Measurements from ENCODE around the gene ZNF486. TPM values are rescaled to one million over a fixed set of nuclear protein-coding genes. Genes with fewer than 3 reads are reported as not detected.
"Not testable (repeated sequence)": the region's sequence is repeated elsewhere in the genome, so short reads cannot be mapped to it uniquely, and the experiment has no call there.

ZNF486 gene
- total RNA-seq, 1 experiment from 2014 or later = 21.1 TPM

DNA sequence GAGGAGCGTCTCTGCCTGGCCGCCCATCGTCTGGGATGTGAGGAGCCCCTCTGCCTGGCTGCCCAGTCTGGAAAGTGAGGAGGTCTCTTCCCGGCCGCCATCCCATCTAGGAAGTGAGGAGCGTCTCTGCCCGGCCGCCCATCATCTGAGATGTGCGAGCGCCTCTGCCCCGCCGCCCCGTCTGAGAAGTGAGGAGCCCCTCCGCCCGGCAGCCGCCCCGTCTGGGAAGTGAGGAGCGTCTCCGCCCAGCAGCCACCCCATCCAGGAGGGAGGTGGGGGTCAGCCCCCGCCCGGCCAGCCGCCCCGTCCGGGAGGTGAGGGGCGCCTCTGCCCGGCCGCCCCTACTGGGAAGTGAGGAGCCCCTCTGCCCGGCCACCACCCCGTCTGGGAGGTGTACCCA lies 29.3 kb upstream of the ZNF486 start:
- not testable (repeated sequence) for H3K27me3 Mint-ChIP-seq (ENCODE audit: low read depth)

More for the DNA sequence above, 29.3 kb upstream of the ZNF486 start:
- H3K4me3 Mint-ChIP-seq; H2AFZ ChIP-seq (ENCODE audit: low read length); H2BK20ac ChIP-seq (ENCODE audit: low read depth, low read length, poor library complexity, severe bottlenecking); H3K9ac ChIP-seq (ENCODE audit: extremely low read depth, insufficient read length, low read length); H3K27ac ChIP-seq (ENCODE audit: insufficient read length, low read depth, low read length); H3K56ac ChIP-seq (ENCODE audit: insufficient read length, low read depth, low read length); H2BK120ac ChIP-seq (ENCODE audit: low read depth, low read length, poor library complexity, severe bottlenecking); H2BK15ac ChIP-seq (ENCODE audit: low read depth, low read length); H3K23ac ChIP-seq (ENCODE audit: insufficient read length, low read depth, low read length); H2BK5ac ChIP-seq (ENCODE audit: insufficient read length, low read length); H4K8ac ChIP-seq (replicated peaks; ENCODE audit: insufficient read length, low read depth, low read length); H3K79me2 ChIP-seq (ENCODE audit: insufficient read depth, low read length); H4K20me1 ChIP-seq (ENCODE audit: control insufficient read depth, insufficient read depth, insufficient read length); H3K14ac ChIP-seq (ENCODE audit: insufficient read depth, low read length); H3K4ac ChIP-seq (ENCODE audit: low read depth, low read length); H2BK12ac ChIP-seq (ENCODE audit: insufficient read length, low read depth, low read length); H3K4me1 ChIP-seq (ENCODE audit: insufficient read depth, low read length); H3K23me2 ChIP-seq (ENCODE audit: insufficient read length, low read depth, low read length, poor library complexity, severe bottlenecking); DNase-seq; H3K4me2 ChIP-seq (ENCODE audit: insufficient read depth, insufficient read length, low read length); H4K91ac ChIP-seq (ENCODE audit: insufficient read length, low read depth, low read length); H2AK5ac ChIP-seq (ENCODE audit: insufficient read length, low read length); H3T11ph ChIP-seq (ENCODE audit: low read length); H3K27ac Mint-ChIP-seq; H4K5ac ChIP-seq (ENCODE audit: insufficient read length, low read depth, low read length); H3K79me1 ChIP-seq (ENCODE audit: insufficient read depth, low read depth, low read length, poor library complexity, severe bottlenecking); H3K9me3 ChIP-seq (ENCODE audit: control insufficient read depth, low read depth, low read length); H3K18ac ChIP-seq (ENCODE audit: insufficient read length, low read depth, low read length); H3K27me3 ChIP-seq (ENCODE audit: insufficient read depth, low read length): not testable (repeated sequence)
- WGBS (ENCODE audit: extremely low coverage, insufficient read length, low lambda C conversion rate) = no CpG with 5 or more reads among the region's 29 CpGs
- Mint-ChIP-seq H3K36me3 (ENCODE audit: insufficient read depth in 1 of 3, low read depth in 3 of 3) (peaks cover 5 to 17% (median 16%) of the 10 kb centered on the region in 3 experiments), H3K4me1 (peaks cover 9 to 11% of the 10 kb centered on the region in 2 experiments), H3K9me3 (peaks cover 16 to 34% of the 10 kb centered on the region in 2 experiments)

Data from H9 (cell line).